Activated CD8-positive, alpha-beta memory T cell treated with anti-CD3 and anti-CD28 coated beads, Interleukin-2, amount 50 U/mL, for 48 hours (primary cell): ENCODE measurements around the gene ADD3.

Source experiments
- DNase-seq: peaks from one replicate; pipeline ENCODE4 v3.0.0-alpha.2; 2020

The ADD3 gene

GRCh38 chr10:110160081-110160480 is 152.3 kb downstream of the ADD3 start:
- DNase-seq = peak; percentile 10

GRCh38 chr10:110160522-110160921 is 152.7 kb downstream of the ADD3 start:
- DNase-seq = no peak

- peak; percentile 49 for DNase-seq
Observed at GRCh38 chr10:110162741-110163145, 155.0 kb downstream of the ADD3 start.

GRCh38 chr10:110163192-110163773 is 155.5 kb downstream of the ADD3 start:
- DNase-seq = no peak

- no peak for DNase-seq
Observed at GRCh38 chr10:110163841-110164240, 156.1 kb downstream of the ADD3 start.

- peak; percentile 52 for DNase-seq
Observed at GRCh38 chr10:110165239-110165638, 157.5 kb downstream of the ADD3 start.

- no peak for DNase-seq
Observed at GRCh38 chr10:110167149-110167548, 159.4 kb downstream of the ADD3 start.

GRCh38 chr10:110168601-110169481 is 161.1 kb downstream of the ADD3 start:
- DNase-seq = no peak

- DNase-seq = peak; percentile 29
Observed at GRCh38 chr10:110169586-110169985, 161.8 kb downstream of the ADD3 start.

GRCh38 chr10:110170142-110170971 is 162.6 kb downstream of the ADD3 start:
- peak; percentile 46 for DNase-seq

GRCh38 chr10:110171032-110171431 is 163.2 kb downstream of the ADD3 start:
- DNase-seq = peak; percentile 40

GRCh38 chr10:110172155-110172554 is 164.4 kb downstream of the ADD3 start:
- no peak for DNase-seq

GRCh38 chr10:110174201-110174600 is 166.4 kb downstream of the ADD3 start:
- DNase-seq = peak; percentile 7

- DNase-seq = peak; percentile 18
Observed at GRCh38 chr10:110174816-110175215, 167.0 kb downstream of the ADD3 start.

GRCh38 chr10:110175406-110175805 is 167.6 kb downstream of the ADD3 start:
- no peak for DNase-seq

GRCh38 chr10:110176141-110177030 is 168.6 kb downstream of the ADD3 start:
- no peak for DNase-seq

- DNase-seq = no peak
Observed at GRCh38 chr10:110179220-110179619, 171.4 kb downstream of the ADD3 start.

GRCh38 chr10:110181451-110181850 is 173.7 kb downstream of the ADD3 start:
- peak; percentile 42 for DNase-seq

GRCh38 chr10:110181911-110182310 is 174.1 kb downstream of the ADD3 start:
- no peak for DNase-seq

- DNase-seq = no peak
Observed at GRCh38 chr10:110184398-110184797, 176.6 kb downstream of the ADD3 start.
